GM18870 (cell line): Measurements from ENCODE around the gene SLC35G3.
"Not testable (repeated sequence)": the region's sequence is repeated elsewhere in the genome, so short reads cannot be mapped to it uniquely, and the experiment has no call there.

Experiments used
- ATAC-seq: cut with Tn5 transposase; IDR thresholded peaks from one replicate; pipeline ENCODE4 v1.9.1; 2021; ENCODE audit warnings: moderate library complexity; ENCODE audit not compliant: unreplicated experiment

Gene SLC35G3

GRCh38 chr17:35167046-35167445, 27.1 kb downstream of the SLC35G3 start:
- no peak for ATAC-seq

DNA sequence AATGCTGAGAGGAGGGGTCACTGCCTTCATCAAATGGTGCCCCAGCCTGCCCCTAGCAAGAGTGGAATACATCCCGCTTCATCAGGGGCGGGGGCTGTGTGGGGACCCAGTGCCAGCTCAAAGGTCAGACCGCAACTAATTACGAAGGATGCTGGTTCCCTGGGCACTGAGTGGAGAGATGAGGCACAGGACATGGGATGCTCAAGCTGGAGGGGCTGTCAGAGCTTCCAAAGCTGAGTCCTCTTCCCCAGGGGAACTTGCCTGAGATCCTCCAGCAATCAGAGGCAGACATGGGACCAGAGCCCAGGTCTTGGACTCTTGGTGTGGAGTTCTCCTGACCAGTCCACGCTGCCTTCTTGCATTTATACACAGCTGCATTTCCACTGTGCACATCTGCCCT, 27.7 kb downstream of the SLC35G3 start:
- no peak for ATAC-seq

GRCh38 chr17:35164716-35165115, 29.5 kb downstream of the SLC35G3 start:
- no peak for ATAC-seq

DNA sequence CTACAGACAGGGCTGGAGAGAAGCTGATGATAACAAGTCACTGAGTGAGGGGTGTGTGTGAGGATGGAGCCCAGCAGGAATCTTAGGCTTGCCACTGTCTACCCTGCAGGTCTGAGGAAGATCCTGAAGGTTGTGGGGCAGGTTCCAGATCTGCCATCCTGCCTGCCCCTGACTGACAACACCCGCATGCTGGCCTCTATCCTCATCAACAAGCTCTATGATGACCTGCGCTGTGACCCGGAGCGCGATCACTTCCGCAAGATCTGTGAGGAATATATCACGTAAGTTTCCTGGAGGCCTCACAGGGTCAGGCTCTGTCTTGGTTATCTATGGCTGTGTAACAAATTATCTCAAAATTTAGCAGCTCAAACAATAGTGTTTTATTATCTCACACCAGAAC, 30.3 kb downstream of the SLC35G3 start:
- no peak for ATAC-seq

DNA sequence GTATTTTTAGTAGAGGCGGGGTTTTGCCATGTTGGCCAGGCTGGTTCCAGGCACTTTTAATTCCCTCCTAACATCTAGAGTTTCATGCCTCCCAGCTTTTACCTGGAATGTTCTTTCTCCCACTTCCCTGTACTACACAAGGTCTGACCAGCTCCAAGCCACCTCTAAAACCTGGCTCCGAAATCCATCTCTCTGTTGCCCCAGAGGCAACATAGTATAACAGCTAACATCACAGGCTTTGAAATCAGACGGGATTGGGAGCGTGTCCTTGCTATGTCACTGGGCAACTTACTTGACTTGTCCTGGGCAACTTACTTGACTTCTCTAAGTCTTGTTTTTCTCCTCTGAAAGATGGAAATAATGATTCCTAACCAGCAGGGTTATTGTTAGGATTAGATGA, 31.4 kb downstream of the SLC35G3 start:
- no peak for ATAC-seq

DNA sequence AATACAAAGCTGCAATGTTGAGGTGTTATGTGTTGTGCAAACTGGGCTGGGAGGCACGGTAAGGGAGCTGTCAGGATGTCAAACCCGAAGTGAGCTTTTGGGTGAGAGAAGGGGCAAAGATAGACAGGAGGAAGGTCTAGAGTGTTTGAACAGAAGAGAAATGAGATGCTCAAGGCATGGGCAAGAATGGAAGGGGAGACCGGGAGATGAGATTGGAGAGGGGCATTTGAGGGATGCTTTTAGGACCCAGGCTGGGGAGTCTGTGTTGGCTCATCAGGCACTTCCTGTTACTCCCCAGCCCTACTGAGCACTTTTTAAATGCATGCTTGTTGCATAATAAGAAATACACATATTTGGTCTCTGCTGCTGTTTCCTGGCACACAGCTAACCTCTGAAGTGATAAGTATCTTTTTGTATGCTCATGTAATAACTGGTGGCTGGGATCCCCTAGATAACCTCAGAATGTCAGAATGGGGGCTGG, 32.9 kb downstream of the SLC35G3 start:
- ATAC-seq = no peak

DNA sequence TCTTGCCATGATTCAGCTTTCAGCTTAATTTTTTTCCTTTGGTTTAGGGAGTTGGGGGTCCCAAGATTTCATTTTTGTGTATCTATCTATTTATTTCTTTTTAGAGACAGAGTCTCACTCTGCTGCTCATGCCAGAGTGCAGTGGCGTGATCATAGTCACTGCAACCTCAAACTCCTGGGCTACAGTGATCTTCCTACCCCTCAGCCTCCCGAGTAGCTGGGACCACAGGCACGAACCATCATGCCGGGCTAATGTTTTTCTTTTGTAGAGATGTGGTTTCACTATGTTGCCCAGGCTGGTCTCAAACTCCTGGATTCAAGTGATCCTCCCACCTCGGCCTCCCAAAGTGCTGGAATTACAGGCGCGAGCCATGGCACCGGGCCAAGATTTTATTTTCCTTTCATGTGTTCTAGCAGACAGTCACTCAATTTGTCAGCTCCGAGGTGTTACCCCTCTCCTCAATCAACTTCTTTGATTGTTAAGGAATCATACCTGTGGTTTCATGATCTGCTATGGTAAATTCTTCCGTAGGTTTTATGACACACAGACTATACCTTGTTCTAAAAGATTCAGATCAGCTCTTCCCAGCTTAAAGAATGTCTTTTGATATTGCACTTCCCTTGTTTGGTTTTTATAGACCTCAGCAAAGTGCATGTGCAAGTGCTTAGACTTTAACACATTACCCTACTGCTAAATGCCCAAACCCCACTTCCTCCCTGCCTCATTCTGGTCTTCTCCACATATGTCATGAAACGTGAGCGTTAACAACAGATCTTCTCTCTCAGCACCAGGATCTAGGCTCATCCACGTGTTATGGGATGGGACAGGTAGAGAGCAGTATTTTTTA, 33.6 kb downstream of the SLC35G3 start:
- no peak for ATAC-seq

DNA sequence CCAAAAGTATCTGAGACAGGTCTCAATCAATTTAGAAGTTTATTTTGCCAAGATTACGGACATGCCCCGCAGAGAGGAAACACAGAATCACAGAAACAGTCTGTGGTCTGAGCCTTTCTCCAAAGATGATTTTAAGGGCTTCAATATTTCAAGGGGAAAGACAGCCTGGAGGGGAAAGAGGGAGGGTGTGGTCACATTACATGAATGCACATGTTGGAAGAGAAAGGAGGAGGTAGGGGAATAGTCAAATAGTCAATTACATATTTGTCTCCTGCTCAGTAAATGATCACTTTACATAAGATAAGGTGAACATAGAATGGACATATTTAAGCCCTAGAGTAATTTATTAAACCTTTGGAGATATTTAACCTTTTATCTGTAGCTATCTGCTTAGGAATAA, 34.3 kb downstream of the SLC35G3 start:
- ATAC-seq = no peak

DNA sequence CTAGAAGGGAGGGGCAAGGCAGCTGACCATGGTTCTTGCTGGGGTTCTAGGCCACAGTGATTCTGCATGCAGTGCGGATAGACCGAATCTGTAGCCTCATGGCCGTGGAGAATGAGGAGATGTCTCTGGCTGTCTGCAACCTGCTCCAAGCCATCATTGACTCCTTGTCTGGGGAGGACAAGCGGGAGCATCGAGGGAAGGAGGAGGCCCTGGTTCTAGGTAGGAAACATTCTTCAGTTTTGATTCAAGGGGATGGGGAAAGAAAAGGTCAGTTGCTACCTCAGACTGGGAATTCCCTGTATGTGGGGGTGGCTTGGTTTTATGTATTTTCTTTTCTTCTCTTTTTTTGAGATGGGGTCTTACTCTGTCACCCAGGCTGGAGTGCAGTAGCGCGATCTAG, 38.9 kb downstream of the SLC35G3 start:
- no peak for ATAC-seq

GRCh38 chr17:35154196-35155165, 39.7 kb downstream of the SLC35G3 start:
- no peak for ATAC-seq

DNA sequence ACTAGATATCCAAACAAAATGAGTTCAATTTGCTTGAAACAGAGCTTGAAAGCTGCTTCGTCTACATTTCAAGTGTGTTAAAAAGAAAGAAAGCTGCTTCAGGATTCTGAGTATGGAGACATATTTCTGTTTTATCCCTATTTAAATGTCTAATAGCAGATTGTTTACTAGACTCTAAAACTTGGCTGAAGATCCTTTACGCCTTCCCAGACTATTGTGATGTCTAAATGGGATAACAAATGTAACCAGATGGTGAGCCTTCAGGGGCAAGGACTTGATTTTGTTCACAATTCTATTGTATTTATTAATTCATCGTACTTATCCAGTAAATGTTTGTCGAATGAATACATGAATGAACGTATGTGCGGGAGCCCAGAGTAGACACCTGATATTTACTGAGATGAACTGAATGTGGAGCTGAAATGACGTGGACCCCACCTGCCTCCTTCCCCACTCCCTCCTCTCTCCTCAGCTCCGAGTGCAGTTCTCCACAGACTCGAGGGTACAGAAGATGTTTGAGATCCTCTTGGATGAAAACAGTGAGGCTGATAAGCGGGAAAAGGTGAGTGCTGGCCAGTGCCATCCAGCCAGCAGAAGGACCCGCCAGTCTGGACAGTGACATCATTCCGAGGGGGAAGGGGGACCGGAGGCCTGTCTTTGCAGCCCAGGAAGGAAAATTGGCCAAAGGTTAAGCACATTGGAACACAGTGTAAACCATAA, 41.6 kb downstream of the SLC35G3 start:
- ATAC-seq = no peak

GRCh38 chr17:35151080-35151479, 43.1 kb downstream of the SLC35G3 start:
- ATAC-seq = not testable (repeated sequence)

- ATAC-seq = no peak
These were observed 44.3 kb downstream of the SLC35G3 start for GRCh38 chr17:35149941-35150340.

- no peak for ATAC-seq
These were observed 46.0 kb downstream of the SLC35G3 start for GRCh38 chr17:35148144-35148543.

DNA sequence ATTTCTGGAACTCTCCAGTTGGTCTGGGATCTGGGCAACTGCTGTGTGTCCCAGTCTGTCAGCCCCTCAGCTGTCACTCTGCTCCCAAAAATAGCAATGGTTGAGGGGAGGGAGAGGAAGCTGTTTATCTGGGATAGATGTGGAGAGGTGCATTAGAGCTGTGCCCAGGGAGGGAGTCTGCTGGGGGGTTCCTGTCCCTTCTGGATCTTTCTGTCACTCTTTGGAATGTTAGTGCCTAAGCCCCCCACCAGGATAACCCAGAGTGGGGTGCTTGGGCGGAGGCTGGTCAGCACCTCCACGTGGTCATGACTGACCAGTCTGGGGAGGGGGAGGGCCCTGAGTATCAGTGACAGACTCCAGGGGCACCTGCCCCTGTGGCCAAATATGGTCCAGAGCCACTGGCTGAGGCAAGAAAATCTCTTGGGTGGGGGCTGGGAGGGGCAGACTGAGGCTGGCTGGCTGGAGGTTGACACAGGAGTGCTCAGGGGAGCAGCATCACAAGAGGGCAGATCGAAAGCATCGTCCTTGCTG, 46.8 kb downstream of the SLC35G3 start, which contains the start of gene UNC45B:
Gene UNC45B (plus strand): TSS at position 443 of the 531 bp plus-strand sequence. CDS start 447 bp downstream, outside the sequence.
- no peak for ATAC-seq

GRCh38 chr17:35146214-35146833, 47.9 kb downstream of the SLC35G3 start:
- no peak for ATAC-seq

DNA sequence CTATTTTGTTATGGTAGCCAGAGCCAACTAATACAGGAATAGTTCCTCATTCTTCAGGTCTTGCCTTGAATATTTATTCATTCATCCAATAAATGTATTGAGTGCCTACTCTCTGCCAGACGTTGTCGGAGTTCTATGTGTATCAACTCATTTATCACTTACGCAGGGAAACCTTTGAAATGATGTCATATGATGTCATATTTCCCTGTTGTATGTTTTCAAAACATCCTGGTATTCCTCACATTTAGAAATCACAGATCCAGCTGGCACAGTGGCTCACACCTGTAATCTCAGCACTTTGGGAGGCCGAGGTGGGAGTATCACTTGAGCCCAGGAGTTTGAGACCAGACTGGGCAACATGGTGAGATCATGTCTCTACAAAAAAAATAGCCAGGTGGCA, 49.4 kb downstream of the SLC35G3 start:
- no peak for ATAC-seq
